Fibroblast of skin of left biceps (primary cell): ENCODE results near the gene CD2AP.
"Not testable (repeated sequence)": the region's sequence is repeated elsewhere in the genome, so short reads cannot be mapped to it uniquely, and the experiment has no call there.

Experiments
- DNase-seq, 2 experiments: peaks; one replicate each; pipeline ENCODE4 v3.0.0-alpha.2; 2013; ENCODE audit warnings: low read depth in 2 of 2

CD2AP gene

GRCh38 chr6:47457370-47457769 lies 20.2 kb upstream of the CD2AP start:
- DNase-seq = no peak

- DNase-seq = no peak
Observed at GRCh38 chr6:47464052-47464451, 13.5 kb upstream of the CD2AP start.

GRCh38 chr6:47465117-47465516 lies 12.5 kb upstream of the CD2AP start:
- no peak for DNase-seq

GRCh38 chr6:47471911-47472310 lies 5.7 kb upstream of the CD2AP start:
- DNase-seq = no peak

- DNase-seq = no peak
Observed at GRCh38 chr6:47473791-47474346, 3.7 kb upstream of the CD2AP start.

GRCh38 chr6:47475319-47475816 lies 2.2 kb upstream of the CD2AP start:
- DNase-seq = no peak

GRCh38 chr6:47476781-47477496 lies 650 bp upstream of the CD2AP start:
- no peak for DNase-seq

GRCh38 chr6:47478233-47479139 lies 897 bp downstream of the CD2AP start:
- no peak for DNase-seq

- no peak for DNase-seq
Observed at GRCh38 chr6:47479140-47479508, 1.5 kb downstream of the CD2AP start.

- no peak for DNase-seq
Observed at GRCh38 chr6:47479874-47480273, 2.3 kb downstream of the CD2AP start.

GRCh38 chr6:47481213-47481612 lies 3.6 kb downstream of the CD2AP start:
- not testable (repeated sequence) for DNase-seq

GRCh38 chr6:47481806-47482205 lies 4.2 kb downstream of the CD2AP start:
- no peak for DNase-seq

- no peak for DNase-seq
Observed at GRCh38 chr6:47483516-47483852, 5.9 kb downstream of the CD2AP start.

- DNase-seq = no peak
Observed at GRCh38 chr6:47483853-47484546, 6.4 kb downstream of the CD2AP start.

- peak; percentile 94 for DNase-seq
Observed at GRCh38 chr6:47484616-47485015, 7.0 kb downstream of the CD2AP start.

GRCh38 chr6:47485083-47485482 lies 7.5 kb downstream of the CD2AP start:
- no peak for DNase-seq

- no peak for DNase-seq
Observed at GRCh38 chr6:47485491-47486135, 8.0 kb downstream of the CD2AP start.

- DNase-seq = no peak
Observed at GRCh38 chr6:47489995-47490394, 12.4 kb downstream of the CD2AP start.

- no peak for DNase-seq
Observed at GRCh38 chr6:47490676-47491075, 13.1 kb downstream of the CD2AP start.

- no peak for DNase-seq
Observed at GRCh38 chr6:47492355-47492754, 14.8 kb downstream of the CD2AP start.

GRCh38 chr6:47495207-47495606 lies 17.6 kb downstream of the CD2AP start:
- no peak for DNase-seq
